AG20443 (cell line): ENCODE measurements around the gene RPL38.
A peak's percentile ranks its signal among the peaks of the same experiment; 100 is the strongest.

ENCODE experiments used
- DNase-seq: peaks from one replicate; pipeline ENCODE4 v3.0.0; 2012; ENCODE audit warnings: low spot score, mixed read lengths

RPL38 gene

DNA sequence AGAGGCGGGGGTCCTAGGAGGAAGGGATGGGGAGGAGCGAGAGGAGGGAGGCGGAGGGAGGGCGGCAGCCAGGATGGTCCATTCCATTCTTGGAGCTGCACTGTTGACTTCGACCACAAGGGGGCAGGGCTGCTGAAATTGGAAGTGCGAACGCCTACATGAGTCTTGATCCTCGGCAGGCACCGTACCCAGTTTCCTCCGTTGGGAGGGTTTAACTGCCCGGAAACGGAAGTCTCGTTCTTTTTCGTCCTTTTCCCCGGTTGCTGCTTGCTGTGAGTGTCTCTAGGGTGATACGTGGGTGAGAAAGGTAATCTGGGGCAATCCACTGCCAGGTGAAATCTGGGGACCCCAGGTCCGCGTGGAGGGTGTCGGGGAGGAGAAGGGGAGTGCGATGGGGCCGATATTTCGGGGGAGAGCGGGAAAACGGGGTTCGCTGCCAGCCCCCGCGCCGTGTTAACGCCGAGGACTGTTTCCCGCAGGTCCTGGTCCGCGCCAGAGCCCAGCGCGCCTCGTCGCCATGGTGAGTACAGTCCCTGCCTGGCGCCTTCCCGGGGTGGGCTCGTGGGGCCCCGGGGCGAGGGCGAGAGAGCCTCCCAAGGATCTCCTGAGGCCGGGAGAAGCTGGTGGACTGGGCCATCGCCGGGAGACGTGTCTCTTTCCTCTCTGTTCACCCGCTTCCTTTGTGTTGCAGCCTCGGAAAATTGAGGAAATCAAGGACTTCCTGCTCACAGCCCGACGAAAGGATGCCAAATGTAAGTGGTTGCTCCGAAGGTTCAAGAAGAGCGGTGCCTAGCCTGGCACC lies at the start of gene RPL38:
Gene RPL38 (plus strand): TSS at position 240 of the 802 bp plus-strand sequence. CDS start 278 bp downstream, at position 518.
- peak; percentile 96 for DNase-seq

DNA sequence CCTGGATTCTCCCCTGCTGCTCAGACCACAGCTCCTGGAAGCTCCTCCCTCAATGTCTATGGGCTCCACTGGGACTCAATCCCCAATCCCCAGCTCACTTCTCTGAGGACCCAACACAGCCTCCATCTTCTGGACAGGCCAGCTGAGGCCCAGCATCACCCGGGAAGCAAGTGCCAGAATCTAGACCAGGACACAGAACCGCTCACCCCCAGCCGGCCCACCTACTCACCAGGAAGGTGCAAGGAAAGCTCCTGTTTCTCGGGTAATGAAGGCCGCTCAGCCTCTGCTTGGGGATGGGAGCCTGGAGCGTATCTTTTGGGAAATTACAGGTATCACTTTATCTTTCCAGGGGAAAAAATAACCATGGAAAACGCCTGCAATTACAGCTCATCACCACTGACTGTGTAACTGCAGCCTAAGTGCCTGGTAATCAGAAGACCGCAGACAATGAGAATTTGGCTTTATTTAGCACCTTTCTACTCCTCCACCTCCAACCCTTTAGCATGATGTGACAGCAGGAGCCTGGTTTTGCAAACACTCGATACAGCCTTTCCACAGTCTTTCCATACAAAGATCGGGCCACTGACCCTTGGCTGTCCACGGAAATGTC lies 49.6 kb upstream of the RPL38 start:
- DNase-seq, result no peak

DNA sequence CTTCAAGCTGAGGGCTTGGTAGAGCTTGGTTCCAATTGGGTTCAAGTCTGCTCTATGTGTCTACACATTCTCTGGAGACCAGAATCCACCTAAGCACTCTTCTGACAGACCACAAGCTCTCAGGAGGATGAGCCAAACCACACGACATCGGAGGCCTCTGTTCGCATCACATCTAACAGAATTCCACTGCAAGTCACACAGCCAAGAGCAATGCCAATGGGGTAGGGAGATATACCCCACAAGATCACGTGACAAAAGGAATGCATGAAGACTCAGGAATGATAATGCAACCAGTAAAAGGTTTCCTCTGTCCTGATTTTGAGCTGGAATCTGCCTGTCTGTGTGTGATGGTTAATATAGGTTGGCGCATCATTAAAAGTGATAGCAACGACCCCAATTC lies 46.6 kb upstream of the RPL38 start:
- DNase-seq, result no peak

DNA sequence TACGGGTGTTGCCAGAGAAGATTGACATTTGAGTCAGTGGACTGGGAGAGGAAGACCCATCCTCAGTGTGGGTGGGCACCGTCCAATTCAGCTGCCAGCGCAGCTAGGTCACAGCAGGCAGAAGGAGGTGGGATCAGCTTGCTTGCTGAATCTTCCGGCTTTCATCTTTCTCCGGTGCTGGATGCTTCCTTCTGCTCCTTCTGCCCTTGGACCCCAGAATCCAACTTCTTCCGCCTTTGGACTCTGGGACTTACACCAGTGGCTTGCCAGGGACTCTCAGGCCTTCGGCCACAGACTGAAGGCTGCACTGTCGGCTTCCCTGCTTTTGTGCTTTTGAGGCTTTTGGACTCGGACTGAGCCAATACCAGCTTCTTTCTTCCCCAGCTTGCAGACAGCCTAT lies 46.1 kb upstream of the RPL38 start:
- DNase-seq, result no peak

DNA sequence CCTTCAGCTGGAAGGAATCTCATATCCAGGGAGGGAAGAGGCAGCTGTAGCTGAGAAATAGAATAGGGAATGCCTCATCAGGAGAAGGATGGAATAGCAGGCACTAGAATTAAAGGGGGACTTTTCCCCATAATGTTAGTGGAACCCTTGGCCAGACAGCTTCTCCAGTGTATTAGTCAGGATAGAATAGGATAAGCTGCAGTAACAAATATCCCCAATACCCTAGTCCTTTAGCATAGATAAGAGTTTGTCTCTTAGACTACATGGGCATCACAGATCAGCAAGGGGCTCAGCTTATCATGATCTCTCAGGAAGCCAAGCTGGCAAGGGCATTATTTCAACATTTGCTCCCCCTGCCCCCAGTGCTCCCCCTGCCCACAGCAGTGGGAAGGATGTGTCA lies 44.7 kb upstream of the RPL38 start:
- DNase-seq, result no peak

DNA sequence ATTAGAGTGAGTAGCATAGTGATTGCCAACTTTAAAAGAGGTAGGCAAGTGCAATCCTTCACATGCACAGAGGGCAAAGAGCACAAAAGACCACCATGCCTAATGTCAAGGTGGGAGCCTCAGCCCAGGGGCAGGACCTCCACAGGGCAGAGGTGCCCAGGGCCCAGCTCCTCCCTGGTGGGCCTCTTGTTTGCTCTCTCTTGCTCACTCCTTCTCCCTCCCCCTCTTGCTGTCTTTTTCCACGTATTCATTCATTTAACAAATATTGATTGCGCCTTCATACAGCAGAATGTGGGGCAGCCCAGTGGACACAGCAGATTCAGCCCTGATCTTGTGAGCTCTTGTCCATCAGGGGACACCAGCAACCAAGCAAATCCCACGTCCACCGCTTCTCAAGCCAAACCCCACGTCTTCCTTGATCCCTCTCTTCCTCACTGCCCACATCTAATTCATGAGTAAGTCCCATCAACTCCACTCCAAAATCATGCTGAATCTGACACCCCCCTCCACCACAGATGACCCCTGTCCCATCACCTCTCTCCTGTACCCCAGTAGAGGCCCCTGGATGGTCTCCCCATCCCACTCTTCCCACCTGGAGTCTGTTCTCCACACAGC lies 44.1 kb upstream of the RPL38 start:
- no peak for DNase-seq

DNA sequence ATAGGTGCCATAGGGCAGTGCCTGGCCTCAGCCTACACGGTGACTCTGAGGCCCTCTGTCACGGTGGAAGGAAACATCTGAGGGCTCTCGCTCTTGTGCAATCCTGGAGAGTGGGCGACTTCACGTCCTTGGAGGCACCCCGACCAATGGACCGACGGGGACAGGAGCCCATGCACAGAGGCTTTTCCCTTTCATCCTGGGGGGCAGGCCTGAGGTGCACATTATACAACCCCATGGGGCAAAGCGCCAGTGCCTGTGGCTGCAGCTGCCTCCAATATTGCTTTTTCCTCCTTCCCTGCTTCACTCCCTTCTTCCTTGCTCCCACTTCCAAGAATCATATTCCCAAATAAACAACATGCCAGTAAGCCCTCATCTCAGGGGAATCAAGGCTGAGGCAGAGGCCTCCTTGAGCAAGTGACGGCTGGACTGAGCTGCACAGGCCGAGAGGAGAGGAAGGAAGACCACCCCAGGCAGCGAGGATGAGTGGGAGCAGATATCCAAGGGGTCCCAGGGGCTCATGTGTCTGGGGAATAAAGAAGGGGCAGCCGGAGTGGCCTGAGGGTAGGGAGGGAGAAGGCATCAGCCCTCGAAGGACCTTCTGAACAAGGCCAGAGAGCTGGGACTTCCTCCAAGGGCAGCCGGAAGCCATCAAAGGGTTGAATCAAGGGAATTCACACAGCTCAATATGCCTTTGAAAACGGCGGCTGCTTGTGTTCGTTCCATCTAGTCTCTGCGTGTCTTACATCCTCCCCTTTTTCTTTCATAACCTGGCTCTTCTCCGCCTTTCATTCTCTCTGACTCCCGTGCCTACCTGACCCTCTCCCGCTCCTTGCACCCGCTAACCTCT lies 42.6 kb upstream of the RPL38 start:
- DNase-seq, result no peak

DNA sequence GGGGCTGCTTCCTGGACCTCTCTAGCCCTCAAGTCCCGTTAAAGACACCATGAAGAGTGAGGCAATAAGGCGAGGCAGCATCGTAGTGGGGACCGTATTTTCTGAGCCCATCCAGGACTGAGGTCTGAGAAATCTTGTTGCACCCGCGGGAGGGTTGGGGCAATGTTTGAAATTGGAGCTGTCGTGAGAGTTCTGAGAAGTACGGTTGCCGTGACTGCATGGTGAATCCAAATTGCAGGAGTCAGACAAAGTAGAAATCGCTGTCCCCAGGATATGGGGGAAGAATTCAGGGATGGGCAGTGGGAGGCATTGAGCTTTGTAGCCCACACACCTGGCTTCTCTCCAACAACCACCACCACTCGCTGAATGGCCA lies 42.0 kb upstream of the RPL38 start:
- no peak for DNase-seq

DNA sequence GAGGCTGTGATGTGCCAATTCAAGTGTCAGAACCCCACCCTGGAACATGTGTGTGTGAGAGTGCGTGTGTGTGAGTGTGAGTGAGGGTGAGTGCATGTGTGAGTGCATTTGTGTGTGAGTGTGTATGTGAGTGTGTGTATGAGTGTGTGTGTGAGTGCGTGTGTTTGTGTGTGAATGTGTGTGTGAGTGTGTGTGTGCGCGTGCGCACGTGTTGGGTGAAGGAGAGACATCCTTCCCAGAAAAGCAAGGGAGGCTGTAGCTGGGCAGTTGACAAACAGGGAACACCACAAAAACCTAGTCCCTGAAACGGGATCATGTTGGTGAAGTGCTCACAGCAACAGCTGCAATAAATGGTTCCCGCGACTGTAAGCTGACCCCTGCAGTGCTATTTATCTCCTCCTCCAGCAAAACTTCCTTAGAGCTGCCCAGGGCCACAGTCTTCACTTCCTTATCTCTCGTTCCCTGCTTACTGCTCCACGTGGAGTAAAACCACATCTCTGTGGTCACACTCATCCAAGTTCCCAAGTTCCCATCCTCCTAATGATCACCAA lies 40.1 kb upstream of the RPL38 start:
- no peak for DNase-seq

DNA sequence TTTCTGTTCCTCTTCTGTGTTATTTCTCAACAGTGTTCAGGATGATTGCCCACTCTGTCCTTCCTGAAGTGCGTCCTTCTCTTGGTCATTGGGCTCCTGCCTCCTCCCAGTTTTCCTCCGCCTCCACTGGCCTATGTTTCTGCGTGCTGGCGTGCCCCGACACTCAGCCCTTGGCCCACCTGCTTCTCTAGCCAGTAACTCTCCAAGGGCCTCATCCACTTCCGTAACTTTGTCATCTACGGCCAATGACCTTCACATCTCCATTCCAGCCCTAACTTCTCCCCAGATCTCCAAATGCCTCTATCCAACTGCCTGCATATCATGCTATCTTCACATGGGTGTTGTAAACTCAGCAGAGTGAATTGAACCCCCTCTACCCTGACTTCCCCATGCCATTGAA lies 39.6 kb upstream of the RPL38 start:
- DNase-seq, result no peak

DNA sequence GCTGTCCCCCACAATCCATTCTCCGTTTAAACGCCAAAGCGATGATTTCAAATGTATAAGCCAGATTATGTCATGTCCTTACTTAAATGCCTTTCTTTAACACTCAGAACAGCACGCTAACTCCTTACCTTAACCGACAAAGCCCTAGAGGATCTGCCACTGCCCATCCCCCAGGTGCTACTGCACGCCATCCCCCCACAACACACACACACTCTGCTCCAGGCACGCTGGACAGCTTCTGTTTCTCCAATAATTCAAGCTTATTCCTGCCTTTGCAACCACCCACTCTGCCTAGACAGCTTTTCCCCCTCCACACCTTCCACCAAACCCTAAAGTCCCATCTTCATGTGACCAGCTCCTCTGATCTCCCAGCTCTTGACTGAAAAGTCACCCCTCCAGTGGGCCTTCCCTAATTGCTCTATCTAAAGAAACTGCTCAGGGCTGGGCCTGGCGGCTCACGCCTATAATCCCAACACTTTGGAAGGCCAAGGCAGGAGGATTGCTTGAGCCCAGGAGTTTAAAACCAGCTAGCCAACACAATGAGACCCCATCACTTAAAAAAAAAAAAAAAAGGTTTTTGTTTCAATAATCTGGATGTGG lies 38.9 kb upstream of the RPL38 start:
- no peak for DNase-seq

DNA sequence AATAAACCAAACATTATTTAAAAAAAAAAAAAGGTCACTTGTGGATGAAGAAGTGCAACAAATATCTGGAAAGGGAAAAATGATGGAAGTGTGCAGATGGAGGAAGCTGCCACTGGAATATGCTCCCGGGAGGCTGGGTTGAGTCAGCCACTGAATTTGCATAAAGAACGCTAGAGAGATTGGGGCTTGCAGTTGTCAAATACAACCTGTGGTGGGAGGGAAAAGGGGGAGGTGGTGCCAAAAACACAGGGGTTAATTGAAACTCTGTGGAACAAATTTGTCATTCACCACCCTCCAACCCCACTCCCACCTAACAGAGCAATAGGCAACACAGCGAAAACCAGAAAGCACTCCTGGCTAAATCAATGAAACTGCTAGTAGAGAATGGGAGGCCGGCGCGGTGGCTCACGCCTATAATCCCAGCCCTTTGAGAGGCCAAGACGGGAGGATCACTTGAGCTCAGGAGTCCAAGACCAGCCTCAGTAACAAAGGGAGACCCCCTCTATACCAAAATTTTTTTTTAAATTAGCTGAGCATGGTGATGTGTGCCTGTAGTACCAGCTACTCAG lies 37.6 kb upstream of the RPL38 start:
- no peak for DNase-seq

DNA sequence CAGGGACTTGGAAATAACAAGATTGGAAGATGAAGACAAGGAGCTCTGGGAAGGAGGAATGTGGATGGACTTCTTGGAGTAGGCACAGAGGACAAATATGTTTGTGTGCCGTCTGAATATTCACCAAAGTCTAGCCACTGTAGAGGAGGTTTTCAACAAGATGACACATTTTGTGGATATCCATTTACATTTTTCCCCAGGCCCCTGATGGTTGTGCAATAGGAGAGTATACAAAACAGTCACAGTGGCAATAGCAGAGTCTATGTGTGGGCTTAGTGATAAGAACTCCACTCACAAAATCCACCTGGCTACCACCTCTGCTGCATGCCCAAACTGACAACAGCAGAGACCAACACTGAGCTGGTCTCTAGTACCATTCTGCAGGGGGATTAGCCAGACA lies 32.6 kb upstream of the RPL38 start:
- no peak for DNase-seq

DNA sequence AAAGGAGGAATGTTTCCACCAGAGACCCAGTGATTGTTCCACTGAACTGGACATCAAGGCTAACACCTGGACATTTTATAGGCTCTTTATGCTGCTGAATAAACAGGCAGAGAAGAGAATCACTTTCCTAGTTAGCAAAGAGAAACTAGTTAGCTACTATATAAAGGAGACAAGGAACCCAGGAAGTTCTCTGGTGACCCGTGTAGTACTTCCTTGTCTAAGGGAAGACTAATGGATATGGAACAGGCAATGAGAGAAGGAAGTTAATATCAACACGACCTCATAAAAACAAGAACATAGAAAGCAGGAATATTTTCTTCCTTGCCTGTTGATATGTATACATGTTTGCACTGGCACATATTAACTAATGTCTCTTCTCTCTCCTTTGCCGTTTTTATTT lies 30.8 kb upstream of the RPL38 start:
- no peak for DNase-seq

DNA sequence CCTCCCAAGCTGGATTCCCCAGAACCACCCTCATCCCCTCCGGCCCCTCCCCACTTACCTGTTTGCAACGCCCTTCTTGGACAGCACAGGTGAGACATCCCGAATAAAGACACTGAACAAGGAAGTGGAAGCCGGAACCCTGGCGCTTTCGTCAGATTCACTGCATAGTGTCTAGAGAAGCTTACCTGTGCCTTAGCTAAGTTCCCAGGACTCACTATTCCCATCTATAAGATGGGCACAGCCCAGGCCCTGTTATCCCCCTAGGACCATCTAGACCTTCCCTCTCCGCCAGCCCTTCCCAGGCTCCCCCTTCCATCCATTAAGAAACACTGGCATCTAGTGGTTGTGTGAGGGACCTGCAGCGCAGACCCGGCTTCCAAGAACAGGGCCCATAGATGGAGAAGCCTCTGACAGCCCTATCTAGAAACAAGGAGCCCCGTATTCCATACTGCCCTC lies 26.9 kb upstream of the RPL38 start:
- peak; percentile 87 for DNase-seq

DNA sequence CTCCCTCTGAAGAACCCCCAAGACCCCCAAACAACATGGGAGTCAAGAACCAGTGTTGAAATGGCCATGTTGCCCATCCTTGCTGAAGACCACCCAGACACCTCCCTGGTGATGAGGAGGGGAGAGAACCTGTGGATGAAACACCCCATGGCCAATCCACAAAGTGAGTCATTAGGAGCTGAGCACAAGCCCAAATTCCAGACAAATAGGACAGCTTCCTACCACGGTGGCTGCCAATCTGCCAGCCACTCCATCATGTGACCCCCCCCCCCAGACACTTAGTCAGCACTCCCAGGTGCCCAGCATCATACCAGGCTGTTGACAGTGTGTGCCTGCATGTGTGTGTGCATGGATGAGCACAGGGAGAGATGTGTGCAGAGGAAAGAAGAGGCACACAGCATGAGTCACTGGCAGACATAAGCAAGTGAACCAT lies 26.4 kb upstream of the RPL38 start:
- DNase-seq, result no peak

DNA sequence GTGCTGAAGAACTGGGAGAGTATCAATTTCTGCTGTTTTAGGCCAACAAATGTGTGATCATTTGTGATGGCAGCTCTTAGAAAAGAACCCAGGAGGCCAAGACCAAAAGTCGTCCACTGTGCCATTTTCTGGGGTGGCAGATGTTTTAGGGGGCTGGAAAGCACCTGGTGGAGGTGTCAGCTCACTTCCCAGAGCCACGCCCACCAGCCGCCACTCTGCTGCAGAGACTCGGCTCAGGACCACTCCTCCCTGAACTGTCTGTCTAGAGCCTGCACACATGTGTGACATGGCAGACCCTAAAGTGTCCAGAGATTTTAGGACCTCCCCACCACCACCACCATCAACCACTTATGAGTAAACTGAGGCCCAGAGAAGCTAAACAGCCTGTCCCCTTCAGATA lies 23.9 kb upstream of the RPL38 start:
- DNase-seq, result no peak

DNA sequence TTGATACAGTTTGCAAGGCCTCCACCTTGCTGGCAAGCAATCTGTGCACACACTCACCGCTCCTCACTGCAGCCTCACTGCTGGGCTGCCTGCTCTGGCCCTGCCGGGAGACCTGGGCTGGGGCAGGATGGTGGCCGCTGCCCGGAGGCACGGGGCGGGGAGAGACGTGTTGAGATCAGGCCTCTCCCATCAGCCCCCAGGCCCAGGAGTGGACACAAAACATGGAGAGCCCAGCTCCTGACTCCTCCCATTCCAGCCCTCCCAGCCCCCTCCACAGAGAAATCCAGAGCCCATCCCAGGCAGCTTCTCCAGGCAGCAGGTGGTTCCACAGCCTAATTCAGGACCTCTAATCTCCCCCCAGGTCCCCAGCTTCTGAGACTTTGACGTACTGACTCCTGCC lies 23.1 kb upstream of the RPL38 start:
- no peak for DNase-seq

DNA sequence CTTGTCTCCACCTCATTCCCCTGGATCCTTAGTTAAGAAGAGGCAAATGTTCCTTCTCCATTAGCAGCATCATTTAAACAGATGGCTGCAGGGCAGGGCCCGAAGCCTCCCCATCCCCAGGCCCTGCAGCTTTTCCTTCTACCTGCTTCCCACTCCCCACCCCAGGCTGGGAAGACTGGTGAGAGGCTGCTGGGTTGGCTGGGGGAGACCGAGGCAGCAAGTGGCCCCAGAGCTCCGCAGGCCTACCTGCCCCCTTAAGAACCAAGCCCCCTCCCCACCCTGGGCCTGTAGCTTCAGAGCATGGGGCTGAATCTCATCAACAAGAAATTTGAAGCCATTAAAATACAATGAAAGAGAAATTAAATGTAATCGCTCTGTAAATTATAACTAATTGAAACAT lies 22.1 kb upstream of the RPL38 start:
- no peak for DNase-seq

DNA sequence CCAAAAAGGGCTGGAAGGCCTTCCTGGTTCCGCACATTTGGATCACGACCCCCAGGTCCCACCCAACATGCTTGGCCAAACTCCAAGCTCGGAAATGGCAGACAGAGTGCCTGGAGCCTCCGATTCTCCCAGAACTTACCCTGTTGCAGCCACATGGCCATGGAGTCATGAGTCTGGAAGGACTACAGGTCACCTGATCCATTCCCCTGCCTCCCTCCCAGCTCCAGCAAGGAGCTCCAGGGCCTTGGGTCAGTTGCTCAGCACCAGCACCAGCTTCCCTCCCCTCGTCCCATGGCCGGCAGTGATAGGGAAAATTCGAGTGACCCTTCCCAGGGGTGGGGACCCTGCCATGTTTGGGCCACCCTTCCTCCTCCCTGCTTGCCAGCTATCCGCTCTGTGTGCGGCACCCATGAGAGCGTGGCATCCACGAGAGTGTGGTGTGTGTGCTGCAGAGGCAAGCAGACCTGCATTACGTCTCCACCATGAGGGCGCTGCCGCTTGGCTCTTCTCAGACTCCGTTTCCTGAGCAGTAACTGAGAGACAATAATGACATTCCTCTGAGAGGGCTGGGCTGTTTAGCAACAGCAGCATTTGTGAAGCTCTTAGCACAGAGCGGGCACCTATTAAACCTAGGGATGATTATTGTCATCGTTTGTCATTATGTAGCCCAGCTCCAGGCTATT lies 21.3 kb upstream of the RPL38 start:
- DNase-seq, result no peak

DNA sequence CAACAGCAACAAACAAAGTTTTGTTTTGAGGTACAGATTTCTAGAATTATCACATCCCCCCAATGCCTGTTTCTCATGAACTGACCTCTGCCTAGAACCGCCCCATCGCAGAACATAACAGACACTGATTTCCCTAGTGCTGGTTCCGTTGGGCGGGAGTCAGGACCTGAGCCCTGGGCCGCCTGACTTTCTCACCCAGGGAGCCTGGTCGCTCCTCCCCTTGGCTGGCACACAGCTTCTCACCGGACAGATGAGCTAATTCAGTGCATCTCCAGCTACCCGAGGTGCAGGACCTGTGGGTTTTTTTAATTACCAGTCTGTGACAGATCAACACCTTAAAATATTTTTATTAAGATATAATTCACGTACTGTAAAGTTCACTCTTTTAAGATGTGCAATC lies 20.1 kb upstream of the RPL38 start:
- DNase-seq, result no peak
